T-cell (primary cell): Measurements from ENCODE around the gene ADK. TPM values are rescaled to one million over a fixed set of nuclear protein-coding genes. Genes with fewer than 3 reads are reported as not detected.
"Not testable (repeated sequence)": the region's sequence is repeated elsewhere in the genome, so short reads cannot be mapped to it uniquely, and the experiment has no call there.

ENCODE experiments used
- ATAC-seq, 4 experiments: fragments of 200-7000 bp in 3 of 4; fragments of 150-1000 bp in 1 of 4; cut with Tn5 transposase; replicated peaks in 1 of 4; 1 replicate in 3 of 4; 2 replicates in 1 of 4; pipeline ENCODE4 v1.10.0; 2021; ENCODE audit warnings: moderate library complexity in 3 of 4, mild to moderate bottlenecking in 2 of 4, moderate number of reproducible peaks in 1 of 4
- CTCF ChIA-PET, 2 donors: fragments of 300-600 bp; sonication (Branson Sonifier 250); formaldehyde crosslinking; loops; one replicate each; lab custom pipeline; 2022; ENCODE audit warnings: antibody characterized with exemption in 2 of 2; lab: Charles Lee
- POLR2A ChIA-PET, 2 donors: fragments of 300-600 bp; sonication (Branson Sonifier 250); formaldehyde crosslinking; loops; one replicate each; lab custom pipeline; 2022; ENCODE audit warnings: antibody characterized with exemption in 2 of 2; lab: Charles Lee
- DNase-seq, 35 experiments: peaks; one replicate each; pipeline versions ENCODE4 v3.0.0 to v3.0.0-alpha.2; 2013 to 2023
- H3K27ac ChIP-seq: one replicate; pipeline ENCODE4 v1.5.1; 2013; ENCODE audit warnings: low read length
- H3K27me3 ChIP-seq, 2 experiments: replicated peaks in 1 of 2; 1 replicate in 1 of 2; 2 replicates in 1 of 2; pipeline versions ENCODE4 v1.6.1 to v1.7.0; 2013; ENCODE audit warnings: low read length in 1 of 2, mixed read lengths in 1 of 2; ENCODE audit not compliant: control insufficient read depth in 2 of 2, insufficient read depth in 2 of 2; ENCODE audit errors: extremely low read depth in 1 of 2
- H3K36me3 ChIP-seq, 2 donors: 1 replicate in 1 of 2; 2 replicates in 1 of 2; pipeline versions ENCODE4 v1.6.1 to v1.7.0; 2013; ENCODE audit warnings: low read length in 1 of 2; ENCODE audit not compliant: control insufficient read depth in 2 of 2, insufficient read depth in 1 of 2; ENCODE audit errors: extremely low read depth in 1 of 2
- H3K4me1 ChIP-seq, 2 experiments: 1 replicate in 1 of 2; 2 replicates in 1 of 2; pipeline versions ENCODE4 v1.6.1 to v1.7.0; 2013; ENCODE audit warnings: low read length in 2 of 2, mixed read lengths in 1 of 2; ENCODE audit not compliant: insufficient read depth in 2 of 2, control insufficient read depth in 1 of 2; ENCODE audit errors: extremely low read depth in 1 of 2
- H3K4me3 ChIP-seq, 2 donors: 1 replicate in 1 of 2; 2 replicates in 1 of 2; pipeline versions ENCODE4 v1.5.1 to v1.7.0; 2013; ENCODE audit warnings: mild to moderate bottlenecking in 2 of 2, low read length in 1 of 2, moderate library complexity in 1 of 2; ENCODE audit not compliant: control insufficient read depth in 1 of 2; ENCODE audit errors: extremely low read depth in 1 of 2
- H3K9me3 ChIP-seq: 2 replicates; pipeline ENCODE4 v1.7.0; 2013
- H3K27ac Mint-ChIP-seq, 2 donors: one replicate each; pipeline ENCODE4 v1.8.0; 2020 to 2021; ENCODE audit warnings: mild to moderate bottlenecking in 2 of 2, mixed read lengths in 2 of 2
- H3K27me3 Mint-ChIP-seq, 2 donors: one replicate each; pipeline ENCODE4 v1.8.0; 2021 to 2022; ENCODE audit warnings: mixed read lengths in 2 of 2
- H3K36me3 Mint-ChIP-seq: one replicate; pipeline ENCODE4 v1.8.0; 2021; ENCODE audit warnings: mixed read lengths
- H3K4me1 Mint-ChIP-seq, 3 donors: one replicate each; pipeline ENCODE4 v1.8.0; 2020 to 2022; ENCODE audit warnings: mixed read lengths in 3 of 3, mild to moderate bottlenecking in 1 of 3
- H3K4me3 Mint-ChIP-seq, 3 donors: one replicate each; pipeline ENCODE4 v1.8.0; 2020 to 2022; ENCODE audit warnings: mild to moderate bottlenecking in 3 of 3, mixed read lengths in 3 of 3, moderate library complexity in 3 of 3
- H3K9me3 Mint-ChIP-seq, 3 donors: one replicate each; pipeline ENCODE4 v1.8.0; 2020 to 2022; ENCODE audit warnings: mixed read lengths in 3 of 3
- WGBS: methylation state at CpG from one replicate; pipeline ENCODE4 v1.1.5; 2013; ENCODE audit warnings: missing lambda C conversion rate; ENCODE audit not compliant: insufficient coverage; 5-methylcytosine and 5-hydroxymethylcytosine counted together
- total RNA-seq, 35 experiments: library from RNA in 6 of 35; stranded (reverse) in 6 of 35; fragments of 120-200 nt in 1 of 35; gene quantifications; one replicate each; pipeline versions ENCODE4 v1.2.1 to v1.2.4 and lab custom pipeline; 2013 to 2026

ADK gene
- total RNA-seq, 5 donors from 2014 or later (not counting 1 experiment from before 2014, with no cell fraction given), result 20.7 to 32.8 (median 23.6) TPM

- H3K4me3 Mint-ChIP-seq, H3K4me3 ChIP-seq, H3K27me3 Mint-ChIP-seq, DNase-seq, H3K27ac Mint-ChIP-seq, CTCF ChIA-PET, H3K27me3 ChIP-seq, ATAC-seq, H3K36me3 ChIP-seq, H3K9me3 ChIP-seq, H3K27ac ChIP-seq: not testable (repeated sequence)
- peaks cover 26 to 34% (median 29%) of the 10 kb centered on the region in 3 donors for H3K4me1 Mint-ChIP-seq
- 100% methylated on average over 2 of the region's 2 CpGs for WGBS
- peaks cover under 1 to 12% of the 10 kb centered on the region in 2 experiments for H3K4me1 ChIP-seq
- H3K9me3 Mint-ChIP-seq, result peaks cover 5 to 10% (median 7%) of the 10 kb centered on the region in 3 donors
- H3K36me3 Mint-ChIP-seq, result peaks cover 12% of the 10 kb centered on the region
- POLR2A ChIA-PET, result interaction anchor here (0.6 to 0.7 kb wide), 3 partner anchors 19 to 1057 kb away, joined by 3 read pairs; no protein-coding TSS in a partner anchor
Measured at GRCh38 chr10:74580438-74580837, 429.4 kb downstream of the ADK start.

- no peaks in the 10 kb centered on the region for H3K27me3 ChIP-seq
- H3K9me3 ChIP-seq, result peaks cover 4% of the 10 kb centered on the region
- CTCF ChIA-PET, result no interaction called here
- H3K4me3 Mint-ChIP-seq, result no peak overlapping the region
- peak overlapping the region in 1 of 2 donors; percentile 90 for H3K27ac Mint-ChIP-seq
- H3K27ac ChIP-seq, result peak overlapping the region; percentile 15
- no peaks in the 10 kb centered on the region for H3K36me3 ChIP-seq
- H3K9me3 Mint-ChIP-seq, result peaks cover 5 to 10% (median 7%) of the 10 kb centered on the region in 3 donors
- ATAC-seq (no peak), DNase-seq (no peak)
- H3K36me3 Mint-ChIP-seq, result peaks cover 9% of the 10 kb centered on the region
- H3K27me3 Mint-ChIP-seq, result no peaks in the 10 kb centered on the region
- H3K4me1 ChIP-seq, result peaks cover 15 to 25% of the 10 kb centered on the region in 2 experiments
- no CpG with 5 or more reads among the region's 1 CpG for WGBS
- no peak overlapping the region for H3K4me3 ChIP-seq
- H3K4me1 Mint-ChIP-seq, result peaks cover 41 to 47% (median 42%) of the 10 kb centered on the region in 3 donors
- POLR2A ChIA-PET, result no interaction called here
Measured at GRCh38 chr10:74582566-74582965, 431.5 kb downstream of the ADK start.

- peak overlapping the region; percentile 94 to 95 for H3K27ac Mint-ChIP-seq
- Histone ChIP-seq H3K27me3 (no peaks in the 10 kb centered on the region), H3K4me3 (peak overlapping the region; percentile 37 to 54), H3K27ac (peak overlapping the region; percentile 90), H3K36me3 (no peaks in the 10 kb centered on the region), H3K9me3 (peaks cover 3% of the 10 kb centered on the region), H3K4me1 (peaks cover 15 to 48% of the 10 kb centered on the region in 2 experiments)
- POLR2A ChIA-PET, result interaction anchor here in 1 of 2 donors (0.5 to 1.2 kb wide), 3 partner anchors 97 to 444 kb away, joined by 3 to 5 read pairs (median 4); no protein-coding TSS in a partner anchor
- H3K36me3 Mint-ChIP-seq, result peaks cover 8% of the 10 kb centered on the region
- CTCF ChIA-PET, result interaction anchor here in 1 of 2 donors (0.6 to 1.1 kb wide), 2 partner anchors 97 to 1074 kb away, joined by 3 to 4 read pairs; no protein-coding TSS in a partner anchor
- H3K4me1 Mint-ChIP-seq, result peaks cover 66 to 72% (median 67%) of the 10 kb centered on the region in 3 donors
- H3K4me3 Mint-ChIP-seq, result peak overlapping the region; percentile 68 to 79 (median 76)
- ATAC-seq (peak; percentile 46 to 67 (median 58)), DNase-seq (peak in 34 of 35 experiments; percentile 11 to 63 (median 32))
- peaks cover 5 to 10% (median 7%) of the 10 kb centered on the region in 3 donors for H3K9me3 Mint-ChIP-seq
- H3K27me3 Mint-ChIP-seq, result no peaks in the 10 kb centered on the region
- 0% methylated on average over 4 of the region's 8 CpGs for WGBS
Measured at GRCh38 chr10:74585231-74586087, 434.4 kb downstream of the ADK start.

- Histone ChIP-seq H3K4me3 (peak overlapping the region; percentile 37 to 54), H3K27me3 (no peaks in the 10 kb centered on the region), H3K9me3 (no peaks in the 10 kb centered on the region), H3K4me1 (peaks cover 15 to 48% of the 10 kb centered on the region in 2 experiments), H3K36me3 (no peaks in the 10 kb centered on the region), H3K27ac (peak overlapping the region; percentile 90)
- ChIA-PET CTCF (interaction anchor here (0.6 to 1.1 kb wide), 4 partner anchors 12 to 600 kb away, joined by 3 to 4 read pairs (median 4); no protein-coding TSS in a partner anchor), POLR2A (interaction anchor here (0.6 to 1.2 kb wide), 4 partner anchors 96 to 586 kb away, joined by 3 to 5 read pairs (median 4); no protein-coding TSS in a partner anchor)
- DNase-seq (peak in 34 of 35 experiments; percentile 8 to 81 (median 44)), ATAC-seq (peak; percentile 64 to 85 (median 80))
- Mint-ChIP-seq H3K9me3 (peaks cover 4 to 5% (median 4%) of the 10 kb centered on the region in 3 donors), H3K4me3 (peak overlapping the region; percentile 68 to 79 (median 76)), H3K27me3 (no peaks in the 10 kb centered on the region), H3K27ac (peak overlapping the region; percentile 94 to 95), H3K4me1 (peaks cover 68 to 74% (median 70%) of the 10 kb centered on the region in 3 donors), H3K36me3 (peaks cover 6% of the 10 kb centered on the region)
- whole genome bisulfite sequencing, result no CpG with 5 or more reads among the region's 1 CpG
Measured at GRCh38 chr10:74586088-74586585, 435.1 kb downstream of the ADK start.

- peak overlapping the region; percentile 90 for H3K27ac ChIP-seq
- DNase-seq, result no peak
Measured at GRCh38 chr10:74587109-74587854, 436.3 kb downstream of the ADK start.

More at GRCh38 chr10:74587109-74587854, 436.3 kb downstream of the ADK start:
- no CpG with 5 or more reads among the region's 3 CpGs for whole genome bisulfite sequencing
- ChIA-PET CTCF (interaction anchor here in 1 of 2 donors (0.6 kb wide), 1 partner anchor 43 kb away, joined by 4 read pairs; no protein-coding TSS in a partner anchor), POLR2A (interaction anchor here (0.7 kb wide), 2 partner anchors 27 to 37 kb away, joined by 3 read pairs; no protein-coding TSS in a partner anchor)
- no peaks in the 10 kb centered on the region for H3K27me3 ChIP-seq
- Mint-ChIP-seq H3K4me1 (peaks cover 68 to 73% (median 71%) of the 10 kb centered on the region in 3 donors), H3K27ac (peak overlapping the region; percentile 91 to 93), H3K36me3 (peaks cover 2% of the 10 kb centered on the region), H3K4me3 (peak overlapping the region; percentile 6 to 39 (median 21)), H3K27me3 (no peaks in the 10 kb centered on the region), H3K9me3 (no peaks in the 10 kb centered on the region)
- no peaks in the 10 kb centered on the region for H3K9me3 ChIP-seq
- no peak overlapping the region for H3K4me3 ChIP-seq
- ATAC-seq, result no peak
- H3K36me3 ChIP-seq, result no peaks in the 10 kb centered on the region
- H3K4me1 ChIP-seq, result peaks cover 15 to 48% of the 10 kb centered on the region in 2 experiments
